GM12892 (cell line): ENCODE data around the gene WWOX.

Source experiments
- POLR2A ChIP-seq: IDR thresholded peaks from 2 replicates; pipeline ENCODE4 v1.6.1; 2011; ENCODE audit warnings: low read depth, low read length, control low read depth
- POLR2AphosphoS5 ChIP-seq: IDR thresholded peaks from 2 replicates; pipeline ENCODE4 v1.6.1; 2011; ENCODE audit warnings: low read depth, low read length, control low read depth

DNA sequence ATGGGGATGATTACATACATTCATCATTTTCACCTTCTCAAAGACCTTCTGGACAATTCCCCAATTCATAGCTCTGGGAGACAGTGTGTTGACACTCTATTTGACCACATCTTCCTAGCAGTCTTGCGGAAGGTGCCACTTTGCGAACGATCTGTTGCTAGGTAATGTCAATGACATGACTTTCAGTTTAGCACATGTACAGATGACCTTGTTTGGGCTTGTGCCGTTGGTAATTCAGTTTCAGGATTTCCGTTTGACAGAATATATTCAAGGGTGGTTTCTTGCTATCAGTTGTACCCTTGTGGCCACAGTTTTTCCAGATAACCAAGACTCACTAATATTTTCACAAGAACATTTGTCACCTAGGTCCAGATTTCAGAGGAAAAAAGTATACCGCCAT lies 478.2 kb downstream of the WWOX start:
- TF ChIP-seq POLR2A (no peak), POLR2AphosphoS5 (no peak)
